Hematopoietic multipotent progenitor cell treated with erythropoietin and hydrocortisone succinate and interleukin-3 and kit ligand, for 8 days (in vitro differentiated cells): ENCODE data around the gene PCLO.
"Not testable (repeated sequence)": the region's sequence is repeated elsewhere in the genome, so short reads cannot be mapped to it uniquely, and the experiment has no call there.

ENCODE experiments used
- DNase-seq: peaks from one replicate; pipeline ENCODE4 v3.0.0-alpha.2; 2015

PCLO gene

DNA sequence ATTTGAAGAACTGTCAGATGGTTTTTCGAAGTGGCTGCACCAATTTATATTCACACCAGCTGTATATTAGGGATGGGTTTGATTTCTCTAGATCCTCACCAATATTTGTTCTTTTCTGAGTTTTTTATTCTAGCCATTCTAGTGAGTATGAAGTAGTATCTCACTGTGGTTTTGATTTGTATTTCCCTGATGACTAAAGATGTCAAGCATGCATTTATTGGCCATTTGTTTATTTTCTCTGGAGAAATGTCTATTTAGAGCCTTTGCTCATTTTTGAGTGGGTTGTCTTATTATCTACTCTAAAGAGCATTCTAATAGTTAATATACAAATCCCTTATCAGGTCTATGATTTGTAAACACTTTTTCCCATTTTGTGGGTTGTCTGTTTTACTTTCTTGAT lies 123.9 kb downstream of the PCLO start:
- no peak for DNase-seq

DNA sequence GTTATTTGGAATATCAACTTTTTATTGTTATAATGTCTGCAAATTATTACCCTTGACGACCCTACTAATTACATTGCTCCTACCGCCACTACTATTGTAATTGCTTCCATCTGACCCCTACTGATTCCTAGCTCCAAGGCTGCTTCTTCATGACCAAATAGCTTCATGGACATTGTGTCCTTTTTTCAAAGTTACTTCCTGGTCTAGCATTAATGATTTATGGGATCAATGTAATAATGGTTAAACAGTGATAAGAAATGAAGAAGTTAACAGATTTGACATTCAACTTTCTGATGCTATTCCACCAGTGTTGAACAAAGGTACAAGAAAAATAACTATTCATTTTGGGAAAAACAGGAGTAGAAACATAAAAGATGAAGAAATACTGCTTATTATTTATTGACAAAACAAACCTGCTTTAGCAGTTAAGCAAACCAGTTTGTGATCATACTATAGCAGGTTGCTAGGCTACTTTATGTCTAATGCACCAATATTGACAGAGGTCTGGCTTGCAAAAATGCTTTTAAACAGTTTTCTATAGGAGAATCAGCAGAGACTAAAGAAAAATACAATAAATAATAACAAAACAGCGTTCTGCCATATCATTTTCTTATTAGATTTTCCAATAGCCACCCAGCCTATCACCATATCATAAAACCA lies 125.8 kb downstream of the PCLO start:
- no peak for DNase-seq

DNA sequence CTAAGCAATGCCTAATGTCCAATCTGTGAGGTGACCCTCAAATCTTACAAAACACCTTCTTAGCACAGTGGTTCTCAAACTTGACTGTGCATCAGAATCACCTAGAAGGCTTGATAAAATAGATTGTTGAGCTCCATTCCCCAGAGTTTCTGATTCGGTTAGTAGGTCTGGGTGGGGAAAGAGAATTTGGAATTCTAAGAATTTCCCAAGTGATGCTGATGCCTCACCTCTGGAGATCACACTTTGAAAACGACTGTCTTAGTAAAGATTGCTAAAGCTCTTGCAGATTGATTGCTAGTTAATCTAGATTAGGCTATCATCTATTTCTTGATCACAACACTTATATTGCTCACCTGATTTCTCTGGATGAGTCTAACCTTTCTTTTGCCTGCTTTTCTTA lies 126.6 kb downstream of the PCLO start:
- DNase-seq = no peak

DNA sequence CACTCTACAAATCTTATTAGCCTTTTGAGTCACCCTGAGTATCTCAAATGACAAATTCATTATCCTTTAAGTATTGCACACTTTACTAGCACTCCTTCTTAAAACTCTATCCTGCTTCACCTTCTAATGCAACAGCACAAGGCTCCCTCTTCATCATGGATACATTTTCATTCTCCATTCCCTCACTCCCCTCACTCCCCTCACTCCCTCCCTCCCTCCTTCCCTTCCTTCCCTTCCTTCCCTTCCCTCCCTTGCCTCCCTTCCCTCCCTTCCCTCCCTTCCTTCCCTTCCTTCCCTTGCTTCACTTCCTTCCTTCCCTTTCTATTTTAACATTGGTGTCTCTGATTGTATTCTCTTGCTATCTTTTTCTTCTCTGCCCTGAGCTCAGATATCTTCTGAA lies 130.5 kb downstream of the PCLO start:
- DNase-seq = no peak

DNA sequence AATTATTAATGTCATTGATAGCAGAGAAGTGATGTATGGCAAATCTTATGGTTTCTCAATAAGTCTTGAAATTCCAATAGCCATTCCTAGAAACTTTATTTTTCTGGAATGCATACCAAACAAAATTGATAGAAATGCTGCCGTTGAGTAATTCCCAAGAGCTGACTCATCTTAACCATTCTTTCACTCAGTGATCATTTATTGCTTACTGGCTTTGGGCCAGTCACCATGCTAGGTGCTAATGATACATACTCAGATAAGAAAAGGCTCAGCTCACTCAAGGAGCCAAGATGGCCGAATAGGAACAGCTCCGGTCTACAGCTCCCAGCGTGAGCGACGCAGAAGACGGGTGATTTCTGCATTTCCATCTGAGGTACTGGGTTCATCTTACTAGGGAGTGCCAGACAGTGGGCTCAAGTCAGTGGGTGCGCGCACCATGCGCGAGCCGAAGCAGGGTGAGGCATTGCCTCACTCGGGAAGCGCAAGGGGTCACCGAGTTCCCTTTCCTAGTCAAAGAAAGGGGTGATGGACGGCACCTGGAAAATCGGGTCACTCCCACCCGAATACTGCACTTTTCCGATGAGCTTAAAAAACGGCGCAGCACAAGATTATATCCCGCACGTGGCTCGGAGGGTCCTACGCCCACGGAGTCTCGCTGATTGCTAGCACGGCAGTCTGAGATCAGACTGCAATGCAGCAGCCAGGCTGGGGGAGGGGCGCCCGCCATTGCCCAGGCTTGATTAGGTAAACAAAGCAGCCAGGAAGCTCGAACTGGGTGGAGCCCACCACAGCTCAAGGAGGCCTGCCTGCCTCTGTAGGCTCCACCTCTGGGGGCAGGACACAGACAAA lies 138.6 kb downstream of the PCLO start:
- DNase-seq = not testable (repeated sequence)

DNA sequence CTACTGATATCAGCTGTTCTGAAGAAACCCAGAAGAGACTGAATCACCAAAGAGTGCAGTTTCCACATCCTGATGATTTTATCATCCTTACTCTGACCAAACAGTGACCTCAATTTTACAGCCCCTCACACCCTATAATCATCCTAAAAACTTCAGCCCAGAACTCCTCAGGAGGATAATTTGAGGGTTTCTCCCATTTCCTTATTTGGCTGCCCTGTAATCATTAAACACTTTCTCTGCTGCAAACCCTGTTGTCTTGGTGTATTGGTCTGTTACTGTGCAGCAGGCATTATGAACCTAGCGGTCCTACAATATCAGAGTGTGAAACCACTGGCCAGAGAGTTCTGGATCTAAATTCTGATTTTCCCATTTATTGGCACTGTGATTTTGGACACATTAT lies 141.7 kb downstream of the PCLO start:
- no peak for DNase-seq

DNA sequence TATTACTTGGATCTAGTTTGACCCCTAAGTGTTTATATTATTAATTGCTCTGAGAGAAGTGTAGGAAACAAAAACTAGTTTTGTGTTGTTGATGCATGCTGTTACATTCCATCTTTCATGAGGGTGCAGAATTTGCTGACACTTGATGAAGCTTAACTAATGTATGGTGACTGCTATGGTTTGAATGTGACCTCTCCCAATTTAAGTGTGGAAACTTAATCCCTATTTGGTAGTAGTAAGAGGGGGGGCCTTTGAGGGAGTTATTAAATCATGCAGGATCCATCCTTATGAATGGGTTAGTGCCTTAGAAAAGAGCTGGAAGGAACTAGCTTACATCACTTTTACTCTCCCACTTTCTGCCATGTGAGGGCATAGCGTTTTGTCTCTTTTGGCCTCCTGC lies 142.5 kb downstream of the PCLO start:
- no peak for DNase-seq

DNA sequence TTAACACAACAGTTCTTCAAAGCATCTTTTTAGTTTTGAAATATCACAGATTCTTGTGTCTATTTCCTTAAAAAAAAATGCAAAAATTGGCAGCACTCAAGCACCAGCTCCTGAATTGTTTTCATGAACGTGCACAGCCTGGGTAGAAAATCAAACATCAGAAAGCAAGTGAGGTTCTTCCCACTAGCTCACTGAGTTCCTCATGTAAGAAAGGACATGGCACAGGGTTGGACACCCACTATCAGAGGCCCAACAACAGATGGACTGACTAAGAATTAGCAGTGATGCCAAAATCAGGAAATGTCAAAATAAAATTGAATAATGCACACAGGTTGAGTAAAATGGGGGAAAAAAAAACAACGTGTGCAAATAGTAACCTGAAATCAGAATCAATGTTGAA lies 146.8 kb downstream of the PCLO start:
- DNase-seq = no peak

DNA sequence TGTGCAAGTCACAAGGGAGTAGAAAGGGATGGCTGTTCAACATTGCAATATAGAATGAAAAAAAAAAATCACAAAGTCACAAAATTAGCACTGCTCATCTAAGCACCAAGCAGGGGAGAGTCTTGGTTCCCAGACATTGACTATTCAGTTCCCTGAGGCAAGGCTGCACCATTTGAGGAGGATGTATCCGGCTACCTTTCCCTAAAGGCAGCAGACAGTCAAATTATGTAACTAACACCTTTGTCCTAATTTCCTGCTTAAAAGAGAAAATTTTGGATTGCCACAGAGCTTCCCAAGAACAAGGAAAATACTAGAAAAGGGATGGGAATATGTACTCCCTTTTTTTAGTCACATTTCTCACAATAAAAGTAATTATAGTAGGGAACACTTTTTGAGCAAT lies 148.1 kb downstream of the PCLO start:
- DNase-seq = no peak

DNA sequence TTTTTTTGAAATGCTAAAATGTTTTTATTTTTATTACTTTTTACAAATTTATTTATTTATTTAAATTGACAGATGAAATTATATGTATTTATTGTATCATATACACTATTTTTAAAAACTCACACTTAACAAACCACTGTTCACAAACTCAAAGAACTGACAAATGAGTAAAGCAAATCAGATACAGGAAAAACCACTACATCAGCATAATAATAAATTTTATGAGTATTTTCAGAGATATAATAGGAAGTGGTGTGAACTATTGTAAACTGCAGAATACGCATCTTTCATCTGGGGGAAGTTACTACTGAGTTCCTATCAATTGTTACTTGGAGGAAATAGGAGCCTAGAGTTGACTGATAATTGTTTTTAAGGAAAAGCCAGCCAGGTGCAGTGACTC lies 150.7 kb downstream of the PCLO start:
- DNase-seq = no peak

DNA sequence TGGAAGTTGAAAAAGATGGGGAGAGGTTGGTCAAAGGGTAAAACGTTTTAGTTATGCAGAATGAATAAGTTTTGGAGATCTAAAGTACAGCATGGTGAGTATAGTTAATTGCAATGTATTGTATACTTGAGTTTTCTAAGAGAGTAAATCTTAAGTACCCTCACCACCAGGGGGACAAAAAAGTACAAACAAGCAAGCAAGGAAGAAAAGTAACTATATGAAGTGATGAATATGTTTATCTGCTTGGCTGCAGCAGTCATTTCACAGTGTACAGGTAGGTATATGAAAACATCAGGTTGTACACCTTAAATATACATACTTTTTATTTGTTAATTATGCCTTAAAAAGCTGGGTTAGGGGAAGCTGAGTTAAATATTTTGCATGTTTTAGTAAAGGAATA lies 157.3 kb downstream of the PCLO start:
- no peak for DNase-seq

DNA sequence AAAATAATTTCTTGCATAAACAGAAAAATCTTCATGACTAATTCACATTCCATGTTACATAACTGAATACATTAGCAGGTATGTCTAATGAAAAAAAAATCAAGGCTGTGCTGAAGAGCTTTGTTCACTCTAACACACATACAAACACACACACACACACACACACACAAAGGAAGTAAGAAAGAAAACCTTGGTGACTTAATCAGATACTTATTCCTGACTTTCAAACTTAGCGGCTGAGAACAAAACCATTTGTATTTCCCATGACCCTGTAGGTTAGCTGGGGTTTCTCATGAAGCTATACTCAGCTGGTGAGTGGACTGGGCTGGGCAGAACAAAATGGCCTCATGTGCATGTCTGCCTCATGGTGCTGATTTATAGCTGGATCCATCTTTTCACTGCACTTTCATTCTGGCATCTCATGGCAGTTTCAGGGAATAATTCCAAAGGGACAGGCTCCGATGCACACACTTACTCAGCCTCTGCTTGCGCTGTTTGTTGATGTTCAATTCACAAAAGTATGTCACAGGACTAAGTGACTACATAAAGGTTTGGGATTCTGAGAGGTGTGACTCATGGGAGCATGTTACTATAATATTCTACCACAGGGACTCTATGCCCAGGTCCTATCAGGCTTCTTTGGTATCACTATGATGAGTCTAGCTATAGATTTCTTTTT lies 161.2 kb downstream of the PCLO start:
- DNase-seq = no peak

DNA sequence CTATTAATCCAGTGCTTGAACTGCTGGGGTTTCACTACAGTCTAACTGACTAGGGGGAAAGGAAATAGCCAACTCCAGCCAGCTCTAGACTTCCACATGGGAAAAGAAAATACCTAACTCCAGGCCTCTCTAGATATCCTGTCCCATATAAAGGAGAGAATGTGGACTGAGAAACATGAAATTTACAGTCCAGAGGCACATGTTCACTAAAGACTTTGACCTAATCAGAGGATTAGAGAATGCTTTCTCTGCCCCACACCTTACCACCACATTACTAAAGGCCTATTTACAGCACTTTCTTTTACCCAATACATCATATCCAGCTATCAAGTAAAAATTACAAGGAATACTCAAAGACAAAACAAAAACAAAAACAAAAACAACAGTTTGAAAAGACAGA lies 164.2 kb downstream of the PCLO start:
- no peak for DNase-seq

DNA sequence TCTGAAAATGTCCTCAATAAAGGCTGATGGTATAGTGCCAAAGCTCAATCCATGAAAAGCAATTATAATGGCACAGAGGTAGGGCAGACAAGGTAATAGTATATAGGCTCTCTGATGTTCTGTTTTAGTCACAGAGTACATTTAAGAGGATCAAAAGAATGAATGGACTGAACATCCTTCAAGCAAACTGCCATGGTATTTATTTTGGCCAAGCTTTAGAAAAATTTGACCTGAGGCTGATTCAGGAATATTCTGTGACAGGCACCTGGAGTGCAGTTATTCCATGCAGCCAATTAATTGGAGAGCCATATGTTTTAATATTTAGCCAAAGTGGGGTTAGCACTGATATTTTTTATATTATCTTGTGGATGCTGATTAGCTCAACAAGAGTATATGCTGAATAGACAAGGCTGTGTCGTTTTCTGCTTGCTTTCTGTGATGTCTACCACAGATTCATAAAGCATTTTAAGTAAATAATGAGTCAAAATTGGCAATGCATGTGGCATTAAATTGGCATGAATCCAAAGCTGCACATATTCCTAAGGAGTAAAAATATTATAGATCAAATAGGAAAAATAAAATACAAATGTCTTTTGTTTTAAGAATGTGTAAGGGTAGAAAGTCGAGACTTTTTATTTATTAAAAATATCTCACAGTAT lies 177.4 kb downstream of the PCLO start:
- no peak for DNase-seq

DNA sequence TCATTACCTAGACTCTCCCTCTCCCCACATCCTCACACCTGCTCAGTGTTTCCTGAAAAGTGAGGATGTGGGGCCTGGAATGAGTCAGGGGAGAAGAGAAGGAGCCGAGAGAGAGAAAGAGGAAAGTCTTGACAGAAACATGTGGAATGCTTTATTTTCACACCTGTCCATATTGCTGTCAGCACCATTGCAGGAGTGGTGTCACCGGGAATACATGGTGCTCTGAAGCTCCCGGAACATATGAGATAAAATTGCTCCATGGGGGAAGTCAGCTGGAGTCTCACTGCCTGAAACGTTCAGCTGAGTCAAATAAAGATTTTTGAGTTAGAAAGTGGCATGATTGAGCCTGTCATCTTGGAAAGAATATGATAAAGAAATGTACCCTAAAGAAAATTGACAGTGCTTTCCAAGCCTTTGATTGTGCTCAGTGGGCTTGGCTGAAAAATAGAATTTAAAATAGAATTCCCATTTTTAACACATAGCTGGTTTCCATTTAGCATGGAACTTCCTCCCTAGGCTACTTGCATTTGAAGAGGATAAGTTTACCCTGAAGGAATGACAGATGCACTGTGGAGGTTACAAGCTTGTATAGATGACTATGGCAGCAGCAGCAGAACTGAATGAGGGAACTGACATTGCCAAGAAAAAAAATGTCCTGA lies 182.4 kb downstream of the PCLO start:
- DNase-seq = no peak

DNA sequence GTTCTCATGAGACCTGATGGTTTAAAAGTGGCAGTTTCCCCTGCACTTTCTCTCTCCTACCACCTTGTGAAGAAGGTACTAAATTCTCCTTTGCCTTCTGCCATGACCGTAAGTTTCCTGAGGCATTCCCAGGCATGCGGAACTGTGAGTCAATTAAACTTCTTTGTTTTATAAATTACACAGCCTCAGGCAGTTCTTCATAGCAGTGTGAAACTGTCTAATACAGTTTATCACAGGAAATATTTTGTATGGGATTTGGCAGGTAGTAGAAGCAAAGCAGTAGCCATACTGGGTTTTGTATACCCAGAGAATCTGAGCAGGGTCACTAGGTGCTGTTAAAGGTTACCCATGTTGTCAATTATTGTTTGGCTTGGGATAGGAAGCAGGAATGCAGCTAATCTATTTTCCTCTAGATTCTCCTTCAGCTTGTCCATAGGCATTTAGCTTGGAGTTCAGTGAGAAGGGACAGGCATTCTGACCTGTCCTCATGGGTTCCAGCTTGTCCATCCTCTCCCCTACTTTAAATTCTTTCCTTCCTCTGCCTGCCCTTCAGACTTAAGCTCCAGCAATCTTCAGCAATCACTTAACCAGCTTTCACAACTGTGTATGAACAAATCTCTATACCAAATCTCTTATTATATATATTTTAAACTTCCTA lies 186.7 kb downstream of the PCLO start:
- no peak for DNase-seq

DNA sequence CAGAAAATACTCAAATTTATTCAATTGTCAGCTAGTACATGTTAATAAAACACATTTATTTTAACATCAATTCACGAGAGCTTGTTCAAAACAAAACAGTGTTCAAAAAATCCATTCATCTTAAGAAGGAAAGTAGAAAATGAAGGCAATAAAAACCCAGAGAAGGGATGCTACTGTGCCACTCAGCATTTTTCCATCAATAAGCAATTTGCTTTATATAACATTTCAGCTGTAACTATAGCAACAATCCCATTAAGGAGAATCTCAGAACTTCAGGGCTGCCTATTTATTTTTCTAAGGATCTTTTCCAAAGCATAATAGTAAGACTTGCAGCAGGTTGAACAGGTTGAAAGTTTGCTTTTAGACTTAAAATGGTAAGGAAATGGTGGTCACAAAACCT lies 190.5 kb downstream of the PCLO start:
- DNase-seq = no peak

DNA sequence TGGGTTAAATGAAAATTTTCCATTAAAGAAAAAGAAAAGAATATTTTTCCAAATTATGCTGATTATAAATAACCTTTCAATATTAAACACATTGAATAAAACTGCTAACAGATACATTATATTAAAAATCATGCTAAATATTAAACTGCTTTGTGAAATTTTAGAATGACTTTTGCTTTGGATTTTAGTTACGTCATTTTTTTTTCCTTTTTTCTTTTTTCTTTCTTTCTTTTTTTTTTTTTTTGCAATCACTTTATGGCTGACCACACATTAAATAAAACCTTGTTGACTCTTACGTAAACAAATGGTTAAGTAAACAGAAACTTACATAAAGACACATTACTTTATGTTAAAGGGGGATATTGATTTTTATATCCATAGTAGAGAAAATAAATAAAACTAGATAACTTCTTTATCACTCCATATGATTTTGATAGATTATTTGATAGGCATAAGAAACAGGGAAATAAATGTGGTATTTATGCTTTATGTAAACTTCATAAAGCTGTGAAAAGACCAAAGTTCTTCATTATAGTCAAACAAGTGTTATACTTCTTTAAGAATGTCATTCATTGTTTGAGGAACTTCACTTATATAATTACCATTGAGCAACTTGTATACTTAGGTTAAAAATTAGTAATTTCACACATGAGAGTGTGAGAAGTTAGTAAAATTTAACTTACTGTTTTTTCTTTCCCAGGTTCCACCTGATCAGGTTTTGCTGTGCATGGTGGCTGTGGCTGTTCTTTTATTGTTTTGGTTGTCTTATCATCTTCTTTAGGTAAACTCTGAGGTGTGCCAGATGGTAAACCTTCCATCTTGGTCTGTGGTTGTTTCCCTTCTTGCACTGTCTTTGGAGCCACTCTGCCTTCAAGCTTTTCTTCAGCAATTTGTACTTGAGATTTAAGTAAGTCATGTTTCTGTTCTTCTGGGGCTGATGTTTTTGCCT lies 197.3 kb downstream of the PCLO start:
- DNase-seq = no peak

DNA sequence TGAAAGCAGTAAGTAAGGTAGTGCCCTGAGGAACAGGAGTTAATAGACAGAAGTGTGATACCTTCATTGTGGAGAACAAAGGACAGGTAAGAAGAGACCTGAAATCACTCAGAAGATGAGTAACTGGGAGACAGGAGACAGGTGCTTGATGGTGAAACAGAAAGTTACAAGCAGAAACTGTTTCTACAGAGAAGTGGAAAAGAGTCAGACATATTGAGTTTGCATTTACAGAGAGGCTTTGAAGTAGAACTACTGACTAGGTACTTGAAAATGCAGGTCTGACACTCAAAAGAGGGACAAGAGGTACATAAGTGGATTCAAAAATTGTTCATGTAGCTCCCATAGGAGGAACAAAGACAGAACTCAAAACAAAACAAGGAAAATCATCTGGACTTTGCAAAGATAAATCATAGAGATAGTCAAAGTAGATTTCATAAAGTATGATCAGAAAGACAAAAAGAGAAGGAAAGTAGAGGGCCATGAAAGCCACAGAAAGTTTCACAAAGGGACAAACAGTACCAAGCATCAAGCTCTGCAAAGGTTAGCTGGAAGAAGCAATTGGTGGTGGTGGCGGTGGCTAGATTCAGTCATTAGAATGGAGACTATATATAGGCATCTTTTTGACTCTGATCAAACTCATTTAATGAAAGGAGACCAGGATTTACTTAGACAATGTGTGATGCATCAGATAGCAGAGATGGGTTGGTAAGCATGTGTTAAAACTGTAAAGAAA lies 198.4 kb downstream of the PCLO start:
- no peak for DNase-seq

DNA sequence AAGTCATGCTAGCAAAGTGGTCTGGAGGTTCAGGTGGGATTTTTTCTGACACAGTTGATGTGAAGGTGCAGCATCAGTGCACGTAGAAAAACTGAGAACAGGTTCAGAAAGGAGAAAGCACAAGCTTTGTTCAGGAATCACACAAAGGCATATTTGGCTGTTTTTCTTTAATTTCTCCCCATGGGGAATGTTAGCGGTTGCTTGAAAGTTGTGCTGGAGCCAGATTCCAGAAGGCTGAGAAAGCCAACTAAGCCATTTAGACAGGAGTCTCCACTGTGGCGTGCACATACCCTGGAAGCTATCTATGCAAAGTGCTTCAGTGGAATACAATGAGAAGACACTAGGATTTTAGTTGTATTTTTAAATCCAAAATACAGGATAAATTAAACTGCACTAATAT lies 201.4 kb downstream of the PCLO start:
- no peak for DNase-seq

DNA sequence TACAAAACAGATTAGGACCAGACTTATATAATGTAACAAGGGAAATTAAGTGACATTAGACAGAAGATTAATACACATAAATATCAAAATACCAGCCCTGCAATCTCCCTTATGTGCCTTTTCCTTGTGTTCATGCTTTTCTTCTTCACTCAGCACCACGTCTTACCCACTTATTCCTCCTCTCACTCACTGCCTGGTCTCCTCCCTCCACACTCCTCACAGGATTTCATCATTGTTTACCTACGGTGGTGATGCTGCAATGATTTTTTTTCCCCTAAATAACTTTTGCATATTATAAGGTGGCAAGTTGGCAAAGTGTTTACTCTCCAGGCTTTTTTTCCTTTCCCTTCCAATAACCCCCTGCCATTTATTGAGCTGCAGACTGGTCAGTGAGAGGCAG lies 203.2 kb downstream of the PCLO start:
- no peak for DNase-seq
